Suprapubic skin (tissue), 4 donors: ENCODE measurements around the gene C1orf226.

Source experiments
- EP300 ChIP-seq: sonication (generic); formaldehyde crosslinking; IDR thresholded peaks from one replicate; pipeline ENCODE4 v1.6.1; 2017; ENCODE audit warnings: antibody characterized with exemption
- POLR2A ChIP-seq, 2 donors: fragments of 450-650 bp; IDR thresholded peaks; one replicate each; pipeline ENCODE4 v1.6.1; 2017; ENCODE audit warnings: antibody characterized with exemption in 2 of 2, mild to moderate bottlenecking in 2 of 2, moderate library complexity in 2 of 2
- POLR2AphosphoS5 ChIP-seq, 3 donors: sonication (generic); formaldehyde crosslinking; IDR thresholded peaks; one replicate each; pipeline ENCODE4 v1.6.1; 2017; ENCODE audit warnings: antibody characterized with exemption in 3 of 3
- TF ChIP-seq, protein P1 (sequence below), 2 donors: fragments of 200-600 bp in 1 of 2; fragments of 450-650 bp in 1 of 2; sonication (generic) in 1 of 2; IDR thresholded peaks; one replicate each; pipeline ENCODE4 v1.5.1; 2016 to 2019; ENCODE audit warnings: antibody characterized with exemption in 2 of 2, mild to moderate bottlenecking in 1 of 2, moderate library complexity in 1 of 2

DNA sequence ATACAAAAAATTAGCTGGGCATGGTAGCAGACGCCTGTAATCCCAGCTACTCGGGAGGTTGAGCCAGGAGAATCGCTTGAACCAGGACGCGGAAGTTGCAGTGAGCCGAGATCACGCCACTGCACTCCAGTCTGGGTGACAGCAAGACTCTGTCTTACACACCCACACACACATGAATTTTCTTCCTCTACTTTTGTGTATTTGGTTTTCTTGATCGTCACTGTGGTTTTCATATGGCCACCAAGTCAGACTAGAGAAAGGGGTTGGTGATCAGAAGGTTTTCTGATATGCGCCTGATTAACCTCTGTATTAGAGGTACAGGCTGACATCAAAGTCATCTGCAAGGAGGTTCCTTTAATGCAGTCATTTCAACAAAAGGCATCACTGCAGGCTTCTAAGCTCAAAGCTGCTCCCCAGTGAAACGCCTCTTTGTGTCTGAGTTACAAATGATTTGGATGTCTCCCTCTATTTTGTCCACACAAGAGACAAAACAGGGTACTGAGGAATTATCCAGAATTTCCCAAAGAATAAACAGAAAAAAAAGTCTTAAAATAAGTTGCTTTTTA, 19.3 kb downstream of the C1orf226 start:
- TF ChIP-seq, protein P1, sequence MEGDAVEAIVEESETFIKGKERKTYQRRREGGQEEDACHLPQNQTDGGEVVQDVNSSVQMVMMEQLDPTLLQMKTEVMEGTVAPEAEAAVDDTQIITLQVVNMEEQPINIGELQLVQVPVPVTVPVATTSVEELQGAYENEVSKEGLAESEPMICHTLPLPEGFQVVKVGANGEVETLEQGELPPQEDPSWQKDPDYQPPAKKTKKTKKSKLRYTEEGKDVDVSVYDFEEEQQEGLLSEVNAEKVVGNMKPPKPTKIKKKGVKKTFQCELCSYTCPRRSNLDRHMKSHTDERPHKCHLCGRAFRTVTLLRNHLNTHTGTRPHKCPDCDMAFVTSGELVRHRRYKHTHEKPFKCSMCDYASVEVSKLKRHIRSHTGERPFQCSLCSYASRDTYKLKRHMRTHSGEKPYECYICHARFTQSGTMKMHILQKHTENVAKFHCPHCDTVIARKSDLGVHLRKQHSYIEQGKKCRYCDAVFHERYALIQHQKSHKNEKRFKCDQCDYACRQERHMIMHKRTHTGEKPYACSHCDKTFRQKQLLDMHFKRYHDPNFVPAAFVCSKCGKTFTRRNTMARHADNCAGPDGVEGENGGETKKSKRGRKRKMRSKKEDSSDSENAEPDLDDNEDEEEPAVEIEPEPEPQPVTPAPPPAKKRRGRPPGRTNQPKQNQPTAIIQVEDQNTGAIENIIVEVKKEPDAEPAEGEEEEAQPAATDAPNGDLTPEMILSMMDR (IDR thresholded peaks at IDR 0.05), result no peak
- TF ChIP-seq POLR2AphosphoS5 (IDR thresholded peaks at IDR 0.05), result no peak
- TF ChIP-seq POLR2A (IDR thresholded peaks at IDR 0.05), result no peak
- no peak for TF ChIP-seq EP300
